Endothelial cell (in vitro differentiated cells): ENCODE results near the gene CRYGN. TPM values are rescaled to one million over a fixed set of nuclear protein-coding genes. Genes with fewer than 3 reads are reported as not detected.

ENCODE experiments used
- DNase-seq: peaks from one replicate; pipeline ENCODE4 v3.0.0; 2021; ENCODE audit warnings: low spot score
- H3K27ac Mint-ChIP-seq: one replicate; pipeline ENCODE4 v1.8.0; 2021; ENCODE audit warnings: mixed read lengths, inconsistent platforms; ENCODE audit not compliant: unreplicated experiment
- H3K27me3 Mint-ChIP-seq: one replicate; pipeline ENCODE4 v1.8.0; 2021; ENCODE audit warnings: mild to moderate bottlenecking, moderate library complexity, mixed read lengths, inconsistent platforms; ENCODE audit not compliant: unreplicated experiment
- H3K36me3 Mint-ChIP-seq: one replicate; pipeline ENCODE4 v1.8.0; 2021; ENCODE audit warnings: mild to moderate bottlenecking, low read depth, mixed read lengths, inconsistent platforms; ENCODE audit not compliant: unreplicated experiment
- H3K4me1 Mint-ChIP-seq: one replicate; pipeline ENCODE4 v1.8.0; 2021; ENCODE audit warnings: mild to moderate bottlenecking, mixed read lengths, inconsistent platforms; ENCODE audit not compliant: unreplicated experiment
- H3K4me3 Mint-ChIP-seq: one replicate; pipeline ENCODE4 v1.8.0; 2021; ENCODE audit warnings: mild to moderate bottlenecking, mixed read lengths, inconsistent platforms; ENCODE audit not compliant: unreplicated experiment
- H3K9me3 Mint-ChIP-seq: one replicate; pipeline ENCODE4 v1.8.0; 2021; ENCODE audit warnings: mixed read lengths, inconsistent platforms; ENCODE audit not compliant: unreplicated experiment
- CTCF ChIP-seq: fragments of 200-600 bp; sonication (generic); IDR thresholded peaks from one replicate; pipeline ENCODE4 v1.5.0; 2021; ENCODE audit warnings: antibody characterized with exemption; ENCODE audit not compliant: unreplicated experiment
- total RNA-seq: library from RNA; stranded (reverse); fragmentation: NEBNext Ultra II Directional; extraction: Animal tissue kit (Norgen Biotek cat#: 25700); gene quantifications from one replicate; pipeline ENCODE4 v1.2.1, GENCODE V29; 2021; ENCODE audit not compliant: unreplicated experiment

Gene CRYGN
- total RNA-seq, 1 donor from 2014 or later = not detected

DNA sequence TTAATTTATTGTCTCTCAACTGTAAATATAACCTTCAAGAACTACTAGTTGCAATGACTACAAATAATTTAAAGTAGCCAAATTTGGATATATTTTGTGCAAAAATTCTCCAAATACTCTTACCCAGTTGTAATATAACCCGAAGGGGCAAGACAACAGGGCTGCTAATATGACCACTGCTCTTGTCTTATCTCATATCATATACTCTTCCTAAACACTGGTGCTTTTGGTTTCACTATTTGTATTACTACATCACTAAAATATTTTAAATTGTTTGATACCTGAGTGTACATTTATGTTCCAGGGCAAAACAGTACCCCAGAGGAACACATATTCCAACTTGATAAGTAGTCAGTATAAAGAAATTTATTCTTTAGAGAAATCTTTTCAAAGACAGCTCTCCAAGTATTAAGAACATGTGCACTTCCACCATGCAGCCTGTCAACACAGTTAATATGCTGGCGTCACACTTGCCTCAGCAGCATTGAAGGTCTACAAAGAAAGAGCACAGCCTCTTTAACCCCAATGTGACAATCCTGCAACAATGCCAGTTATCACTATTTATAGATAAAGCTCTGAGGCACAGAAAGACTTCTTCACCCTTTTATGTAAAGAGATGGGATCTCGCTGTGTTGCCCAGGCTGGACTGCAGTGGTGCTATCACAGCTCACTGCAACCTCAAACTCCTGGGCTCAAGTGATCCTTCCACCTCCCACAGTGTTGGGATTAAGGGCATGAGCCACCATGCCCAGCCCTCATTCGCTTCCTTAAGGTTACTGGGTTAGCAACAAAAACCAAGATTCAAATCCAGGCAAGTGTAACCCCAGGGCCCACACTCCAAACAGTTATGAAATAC, 41.9 kb upstream of the CRYGN start:
- peaks cover 15% of the 10 kb centered on the region for H3K4me1 Mint-ChIP-seq
- H3K4me3 Mint-ChIP-seq = no peak overlapping the region
- H3K9me3 Mint-ChIP-seq = no peaks in the 10 kb centered on the region
- no peak for DNase-seq
- H3K36me3 Mint-ChIP-seq = peaks cover 34% of the 10 kb centered on the region
- peaks cover 3% of the 10 kb centered on the region for H3K27me3 Mint-ChIP-seq
- H3K27ac Mint-ChIP-seq = no peak overlapping the region
- TF ChIP-seq CTCF = no peak

DNA sequence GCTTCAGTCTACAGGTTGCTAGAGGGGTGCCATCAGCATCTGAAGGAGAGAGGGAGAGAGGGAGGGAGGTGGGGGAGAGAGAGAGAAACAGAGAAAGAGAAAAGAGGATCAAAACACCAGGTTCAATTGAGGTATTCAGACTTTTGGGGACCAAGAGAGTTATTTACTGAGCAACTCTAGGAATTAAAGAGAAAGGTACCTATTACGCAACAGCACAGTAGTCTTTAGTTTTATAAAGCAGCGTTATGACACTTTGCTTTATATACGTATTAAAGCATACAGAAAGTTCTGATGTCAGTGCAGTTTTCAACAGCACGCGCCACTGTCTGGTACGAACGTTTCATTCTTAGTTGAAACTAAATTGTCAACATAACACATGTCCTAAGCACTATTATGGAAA, 37.9 kb upstream of the CRYGN start:
- TF ChIP-seq CTCF = no peak
- Mint-ChIP-seq H3K27me3 (peaks cover 3% of the 10 kb centered on the region), H3K9me3 (no peaks in the 10 kb centered on the region), H3K36me3 (peaks cover 27% of the 10 kb centered on the region), H3K4me3 (no peak overlapping the region), H3K4me1 (no peaks in the 10 kb centered on the region), H3K27ac (no peak overlapping the region)
- no peak for DNase-seq

- Mint-ChIP-seq H3K27ac (no peak overlapping the region), H3K4me3 (no peak overlapping the region), H3K27me3 (peaks cover 9% of the 10 kb centered on the region), H3K36me3 (peaks cover 39% of the 10 kb centered on the region), H3K9me3 (no peaks in the 10 kb centered on the region), H3K4me1 (peaks cover 20% of the 10 kb centered on the region)
- no peak for DNase-seq
- no peak for TF ChIP-seq CTCF
Observed at GRCh38 chr7:151472644-151473380, 32.9 kb upstream of the CRYGN start.

- Mint-ChIP-seq H3K27me3 (peaks cover 15% of the 10 kb centered on the region), H3K27ac (peak overlapping the region; percentile 9), H3K4me1 (peaks cover 24% of the 10 kb centered on the region), H3K4me3 (no peak overlapping the region), H3K36me3 (peaks cover 49% of the 10 kb centered on the region), H3K9me3 (no peaks in the 10 kb centered on the region)
- DNase-seq = no peak
- TF ChIP-seq CTCF = no peak
Observed at GRCh38 chr7:151470711-151471110, 30.8 kb upstream of the CRYGN start.

DNA sequence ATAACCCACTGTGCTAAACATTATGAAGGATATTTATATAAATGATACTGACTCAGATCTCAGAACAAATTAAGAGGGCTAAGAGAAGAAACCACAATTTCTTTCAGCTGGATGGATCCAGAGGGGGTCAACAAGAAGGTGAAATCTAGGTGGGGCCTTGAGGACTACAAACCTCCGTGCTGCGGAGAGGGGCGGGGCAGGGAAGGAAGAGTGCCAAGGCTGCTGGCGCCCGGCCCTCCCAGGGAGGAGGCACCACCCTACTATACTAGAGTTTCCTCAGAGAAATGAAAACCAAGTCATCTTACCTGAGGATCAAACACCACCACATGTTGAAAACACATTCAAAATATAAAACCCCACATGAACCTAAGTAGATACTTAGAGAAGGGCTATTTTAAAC, 29.3 kb upstream of the CRYGN start:
- no peak for DNase-seq
- Mint-ChIP-seq H3K27me3 (peaks cover 15% of the 10 kb centered on the region), H3K4me3 (no peak overlapping the region), H3K9me3 (no peaks in the 10 kb centered on the region), H3K36me3 (peaks cover 55% of the 10 kb centered on the region), H3K27ac (no peak overlapping the region), H3K4me1 (peaks cover 24% of the 10 kb centered on the region)
- TF ChIP-seq CTCF = no peak
